H1 (cell line): Measurements from ENCODE around the gene CELF4. TPM values are rescaled to one million over a fixed set of nuclear protein-coding genes. Genes with fewer than 3 reads are reported as not detected.

Experiments used
- CTCF ChIA-PET: fragments of 300-600 bp; sonication (Branson Sonifier 250); formaldehyde crosslinking; loops from one replicate; lab custom pipeline; 2021; ENCODE audit not compliant: partially characterized antibody; lab: Charles Lee
- POLR2A ChIA-PET: fragments of 300-600 bp; sonication (Branson Sonifier 250); formaldehyde crosslinking; loops from one replicate; lab custom pipeline; 2021; ENCODE audit warnings: inconsistent platforms; ENCODE audit not compliant: partially characterized antibody; lab: Charles Lee
- DNase-seq, 2 experiments: peaks; one replicate each; pipeline versions ENCODE4 v3.0.0 to v3.0.0-alpha.2; 2010 to 2022; ENCODE audit warnings: low spot score in 2 of 2, low read depth in 1 of 2, mixed read lengths in 1 of 2
- FAIRE-seq: peaks from 2 replicates; lab custom pipeline; 2011; peaks lifted over from hg19 to GRCh38; lab: Jason Lieb, UNC
- H2AFZ ChIP-seq: 2 replicates; pipeline ENCODE4 v1.8.1; 2012; ENCODE audit warnings: low read length, inconsistent platforms
- H2AK5ac ChIP-seq: 2 replicates; pipeline ENCODE4 v1.6.1; 2013; ENCODE audit warnings: low read depth, low read length
- H2BK120ac ChIP-seq: replicated peaks from 2 replicates; pipeline ENCODE3; 2013; ENCODE audit warnings: low read depth, low read length, inconsistent platforms
- H2BK12ac ChIP-seq: 2 replicates; pipeline ENCODE4 v1.6.1; 2013; ENCODE audit warnings: low read depth, low read length
- H2BK15ac ChIP-seq: 2 replicates; pipeline ENCODE4 v1.6.1; 2013; ENCODE audit warnings: low read length
- H2BK20ac ChIP-seq: 2 replicates; pipeline ENCODE4 v1.6.1; 2013; ENCODE audit warnings: low read length
- H2BK5ac ChIP-seq: 2 replicates; pipeline ENCODE4 v1.6.1; 2013; ENCODE audit warnings: low read depth, low read length
- H3K14ac ChIP-seq: 2 replicates; pipeline ENCODE4 v1.6.1; 2013; ENCODE audit warnings: inconsistent platforms; ENCODE audit not compliant: insufficient read length
- H3K18ac ChIP-seq: 2 replicates; pipeline ENCODE4 v1.6.1; 2013; ENCODE audit warnings: low read length; ENCODE audit errors: extremely low read depth
- H3K23ac ChIP-seq: 2 replicates; pipeline ENCODE4 v1.6.1; 2013; ENCODE audit warnings: inconsistent platforms; ENCODE audit not compliant: insufficient read length
- H3K23me2 ChIP-seq: 2 replicates; pipeline ENCODE4 v1.6.1; 2013; ENCODE audit warnings: low read depth, low read length
- H3K27ac ChIP-seq: 2 replicates; pipeline ENCODE4 v1.6.1; 2011; ENCODE audit warnings: low read depth, low read length, inconsistent platforms
- H3K27me3 ChIP-seq, 4 experiments: replicated peaks in 1 of 4; 1 replicate in 1 of 4; 2 replicates in 3 of 4; pipeline versions ENCODE4 v1.6.1 to v1.8.1; 2011 to 2013; ENCODE audit warnings: low read length in 3 of 4, mild to moderate bottlenecking in 3 of 4, inconsistent platforms in 2 of 4, mixed read lengths in 2 of 4, moderate library complexity in 1 of 4; ENCODE audit not compliant: control insufficient read depth in 3 of 4, insufficient read depth in 3 of 4; ENCODE audit errors: extremely low read depth in 1 of 4
- H3K36me3 ChIP-seq, 4 experiments: 2 replicates each; pipeline versions ENCODE4 v1.6.1 to v1.8.1; 2011 to 2013; ENCODE audit warnings: mild to moderate bottlenecking in 4 of 4, low read length in 3 of 4, moderate library complexity in 2 of 4, control low read depth in 1 of 4, inconsistent platforms in 1 of 4; ENCODE audit not compliant: insufficient read depth in 4 of 4, control insufficient read depth in 2 of 4
- H3K4ac ChIP-seq: replicated peaks from 2 replicates; pipeline ENCODE3; 2013; ENCODE audit warnings: low read length, low read depth, mixed read lengths, inconsistent platforms; ENCODE audit not compliant: insufficient read length
- H3K4me1 ChIP-seq, 4 experiments: replicated peaks in 1 of 4; 1 replicate in 1 of 4; 2 replicates in 3 of 4; pipeline versions ENCODE4 v1.6.1 to v1.8.1; 2011 to 2013; ENCODE audit warnings: low read length in 3 of 4, inconsistent platforms in 2 of 4, mixed read lengths in 1 of 4; ENCODE audit not compliant: insufficient read depth in 4 of 4, control insufficient read depth in 3 of 4
- H3K4me2 ChIP-seq, 2 experiments: 2 replicates each; pipeline versions ENCODE4 v1.6.1 to v1.8.1; 2011 to 2013; ENCODE audit warnings: low read depth in 2 of 2, low read length in 2 of 2, control low read depth in 1 of 2, inconsistent platforms in 1 of 2, mild to moderate bottlenecking in 1 of 2; ENCODE audit not compliant: insufficient read depth in 1 of 2
- H3K4me3 ChIP-seq, 4 experiments: fragments of 200-600, 300-600 bp in 1 of 4; sonication (generic), shearing (Covaris generic), sonication (Bioruptor Twin) in 1 of 4; 2 replicates each; pipeline versions ENCODE4 v1.5.1 to v1.8.1; 2011 to 2016; ENCODE audit warnings: low read length in 4 of 4, low read depth in 3 of 4, control low read depth in 2 of 4, inconsistent platforms in 2 of 4, mild to moderate bottlenecking in 2 of 4, mixed read lengths in 1 of 4, moderate library complexity in 1 of 4; ENCODE audit not compliant: insufficient read depth in 2 of 4; ENCODE audit errors: extremely low read depth in 1 of 4
- H3K56ac ChIP-seq: replicated peaks from 2 replicates; pipeline ENCODE3; 2013; ENCODE audit warnings: low read depth, mild to moderate bottlenecking, mixed read lengths, low read length, inconsistent platforms; ENCODE audit not compliant: insufficient read length
- H3K79me1 ChIP-seq: 2 replicates; pipeline ENCODE4 v1.6.1; 2013; ENCODE audit warnings: low read depth, low read length, control low read depth
- H3K79me2 ChIP-seq, 2 experiments: 2 replicates each; pipeline versions ENCODE4 v1.6.1 to v1.8.1; 2012 to 2013; ENCODE audit warnings: low read length in 2 of 2, mild to moderate bottlenecking in 2 of 2, inconsistent platforms in 1 of 2; ENCODE audit not compliant: insufficient read depth in 2 of 2, control insufficient read depth in 1 of 2
- H3K9ac ChIP-seq, 4 experiments: replicated peaks in 1 of 4; 1 replicate in 1 of 4; 2 replicates in 3 of 4; pipeline versions ENCODE4 v1.6.1 to v1.8.1; 2011 to 2013; ENCODE audit warnings: low read depth in 3 of 4, low read length in 3 of 4, control low read depth in 2 of 4, mild to moderate bottlenecking in 2 of 4, moderate library complexity in 2 of 4, inconsistent platforms in 1 of 4; ENCODE audit errors: extremely low read depth in 1 of 4
- H3K9me3 ChIP-seq, 2 experiments: 2 replicates each; pipeline versions ENCODE4 v1.6.1 to v1.8.1; 2012 to 2013; ENCODE audit warnings: mild to moderate bottlenecking in 2 of 2, moderate library complexity in 2 of 2, control low read depth in 1 of 2, inconsistent platforms in 1 of 2, low read depth in 1 of 2, low read length in 1 of 2, mixed read lengths in 1 of 2; ENCODE audit not compliant: insufficient read depth in 2 of 2
- H4K20me1 ChIP-seq, 2 experiments: replicated peaks in 1 of 2; 2 replicates each; pipeline versions ENCODE3 to v1.8.1; 2011 to 2013; ENCODE audit warnings: inconsistent platforms in 2 of 2, low read length in 2 of 2, mild to moderate bottlenecking in 1 of 2; ENCODE audit not compliant: insufficient read depth in 2 of 2, control insufficient read depth in 1 of 2
- H4K5ac ChIP-seq: 2 replicates; pipeline ENCODE4 v1.6.1; 2013; ENCODE audit warnings: low read length, low read depth, mixed read lengths, inconsistent platforms; ENCODE audit not compliant: insufficient read length
- H4K8ac ChIP-seq: 2 replicates; pipeline ENCODE4 v1.8.0; 2013; ENCODE audit warnings: mild to moderate bottlenecking, moderate library complexity, low read length, inconsistent platforms; ENCODE audit not compliant: insufficient read depth; ENCODE audit errors: extremely low read depth
- H4K91ac ChIP-seq: replicated peaks from 2 replicates; pipeline ENCODE3; 2013; ENCODE audit warnings: low read length, mixed read lengths, inconsistent platforms; ENCODE audit not compliant: insufficient read length
- EGR1 ChIP-seq: IDR thresholded peaks from 2 replicates; pipeline ENCODE4 v1.6.1; 2011; ENCODE audit warnings: low read depth, low read length, borderline replicate concordance
- RFX5 ChIP-seq: IDR thresholded peaks from 2 replicates; pipeline ENCODE4 v1.6.1; 2011; ENCODE audit warnings: low read depth, low read length, improper control_type of control experiment, borderline replicate concordance
- WGBS, 2 experiments: shearing (Covaris generic) in 1 of 2; methylation state at CpG; one replicate each; pipeline versions ENCODE4 v1.1.6 to v1.1.7; 2013 to 2015; ENCODE audit warnings: low lambda C conversion rate in 2 of 2, mixed read lengths in 2 of 2, inconsistent platforms in 1 of 2, low coverage in 1 of 2, missing lambda C conversion rate in 1 of 2; ENCODE audit not compliant: insufficient replicate concordance in 2 of 2, insufficient coverage in 1 of 2, insufficient read length in 1 of 2; ENCODE audit errors: extremely low coverage in 1 of 2, missing lambda C conversion rate in 1 of 2; 5-methylcytosine and 5-hydroxymethylcytosine counted together
- polyA plus RNA-seq, 7 experiments: library from polyadenylated mRNA; depleted of rRNA in 3 of 7; stranded (reverse) in 5 of 7; unstranded in 2 of 7; fragments of >200 nt in 5 of 7; fragments of 200-250 nt in 2 of 7; gene quantifications; 1 replicate in 5 of 7; 2 replicates in 1 of 7; 4 replicates in 1 of 7; pipeline versions ENCODE4 v1.2.1 to v1.2.3, GENCODE V29; 2011 to 2013; ENCODE audit warnings: missing spikeins in 2 of 7, mixed read lengths in 2 of 7
- total RNA-seq: library from RNA; stranded (reverse); fragmentation: NEBNext Ultra II Directional; extraction: Animal tissue kit (Norgen Biotek cat#: 25700); gene quantifications from 2 replicates; pipeline ENCODE4 v1.2.1, GENCODE V29; 2021

The CELF4 gene
- total and polyA plus RNA-seq, 2 of the 8 experiments (the other 6 are each of a cell fraction or from before 2014, with no cell fraction given), result 1.6 to 3.4 TPM

- Histone ChIP-seq H4K8ac (no peak overlapping the region), H3K79me2 (no peaks in the 10 kb centered on the region), H3K23me2 (peaks cover 6% of the 10 kb centered on the region; the same call in 1 of the 2 replicates), H3K79me1 (no peaks in the 10 kb centered on the region), H2BK5ac (no peak overlapping the region), H3K18ac (no peak overlapping the region), H3K14ac (no peak overlapping the region), H3K4me3 (no peak overlapping the region), H3K4me1 (peaks cover 0 to 8% (median 5%) of the 10 kb centered on the region in 4 experiments; a peak in 6 of 7 replicates), H3K4ac (no peak overlapping the region), H4K5ac (no peak overlapping the region), H2BK12ac (no peak overlapping the region), H2BK20ac (no peak overlapping the region), H4K20me1 (peaks cover 0 to 2% of the 10 kb centered on the region in 2 experiments), H2BK120ac (no peak overlapping the region), H3K36me3 (no peaks in the 10 kb centered on the region), H3K9me3 (no peaks in the 10 kb centered on the region), H3K23ac (no peak overlapping the region), H3K4me2 (no peak overlapping the region), H4K91ac (no peak overlapping the region), H2AK5ac (no peak overlapping the region), H3K56ac (no peak overlapping the region), H3K27ac (no peak overlapping the region), H3K9ac (no peak overlapping the region), H2AFZ (no peak overlapping the region), H2BK15ac (no peak overlapping the region), H3K27me3 (peaks cover 3 to 15% (median 9%) of the 10 kb centered on the region in 4 experiments; a peak in 6 of 7 replicates)
- DNase-seq, result no peak
- TF ChIP-seq EGR1 (no peak), RFX5 (no peak)
- WGBS, 2 experiments, result 75% methylated on average over 9 of the region's 9 CpGs; no CpG with 5 or more reads in 1 of the 2 experiments
- CTCF ChIA-PET, result interaction anchor here (1.0 to 3.9 kb wide), 6 partner anchors 39 to 315 kb away, joined by 3 to 40 read pairs (median 4); no protein-coding TSS in a partner anchor
- FAIRE-seq, result no peak
- POLR2A ChIA-PET, result interaction anchor here (1.7 kb wide), 1 partner anchor 16 kb away, joined by 5 read pairs; no protein-coding TSS in a partner anchor
These were observed 307.5 kb downstream of the CELF4 start for GRCh38 chr18:37258131-37258530.
